A549 (cell line): ENCODE measurements around the gene SPIRE1.

ENCODE experiments used
- CEBPB ChIP-seq, 2 experiments: fragments of >200 bp in 1 of 2; sonication (Bioruptor Twin) in 1 of 2; formaldehyde crosslinking in 1 of 2; IDR thresholded peaks; 2 replicates each; pipeline ENCODE4 v1.6.1; 2012 to 2016
- TF ChIP-seq, protein P1 (sequence below): fragments of >200 bp; sonication (Bioruptor Twin); formaldehyde crosslinking; IDR thresholded peaks from 3 replicates; pipeline ENCODE4 v1.5.1; 2016

- TF ChIP-seq, protein P1, sequence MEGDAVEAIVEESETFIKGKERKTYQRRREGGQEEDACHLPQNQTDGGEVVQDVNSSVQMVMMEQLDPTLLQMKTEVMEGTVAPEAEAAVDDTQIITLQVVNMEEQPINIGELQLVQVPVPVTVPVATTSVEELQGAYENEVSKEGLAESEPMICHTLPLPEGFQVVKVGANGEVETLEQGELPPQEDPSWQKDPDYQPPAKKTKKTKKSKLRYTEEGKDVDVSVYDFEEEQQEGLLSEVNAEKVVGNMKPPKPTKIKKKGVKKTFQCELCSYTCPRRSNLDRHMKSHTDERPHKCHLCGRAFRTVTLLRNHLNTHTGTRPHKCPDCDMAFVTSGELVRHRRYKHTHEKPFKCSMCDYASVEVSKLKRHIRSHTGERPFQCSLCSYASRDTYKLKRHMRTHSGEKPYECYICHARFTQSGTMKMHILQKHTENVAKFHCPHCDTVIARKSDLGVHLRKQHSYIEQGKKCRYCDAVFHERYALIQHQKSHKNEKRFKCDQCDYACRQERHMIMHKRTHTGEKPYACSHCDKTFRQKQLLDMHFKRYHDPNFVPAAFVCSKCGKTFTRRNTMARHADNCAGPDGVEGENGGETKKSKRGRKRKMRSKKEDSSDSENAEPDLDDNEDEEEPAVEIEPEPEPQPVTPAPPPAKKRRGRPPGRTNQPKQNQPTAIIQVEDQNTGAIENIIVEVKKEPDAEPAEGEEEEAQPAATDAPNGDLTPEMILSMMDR = no peak
- no peak for TF ChIP-seq CEBPB (IDR thresholded peaks at IDR 0.05)
Observed at GRCh38 chr18:12589448-12589847, 68.5 kb downstream of the SPIRE1 start.
